Vagina (tissue), 2 donors: ENCODE data around the gene SEC31A.

ENCODE experiments used
- POLR2A ChIP-seq, 2 donors: fragments of 450-650 bp; IDR thresholded peaks; one replicate each; pipeline ENCODE4 v1.6.1; 2017; ENCODE audit warnings: antibody characterized with exemption in 2 of 2, mild to moderate bottlenecking in 2 of 2, moderate library complexity in 2 of 2
- POLR2AphosphoS5 ChIP-seq, 2 donors: sonication (generic); formaldehyde crosslinking; IDR thresholded peaks; one replicate each; pipeline ENCODE4 v1.9.0; 2017; ENCODE audit warnings: antibody characterized with exemption in 2 of 2, mild to moderate bottlenecking in 2 of 2, low read depth in 1 of 2; ENCODE audit not compliant: insufficient read depth in 1 of 2
- TF ChIP-seq, protein P1 (sequence below), 3 experiments: fragments of 450-650 bp in 2 of 3; fragments of 200-600 bp in 1 of 3; sonication (generic) in 1 of 3; IDR thresholded peaks; one replicate each; pipeline ENCODE4 v1.5.1; 2017 to 2019; ENCODE audit warnings: antibody characterized with exemption in 3 of 3, mild to moderate bottlenecking in 2 of 3, moderate library complexity in 2 of 3

- TF ChIP-seq, protein P1, sequence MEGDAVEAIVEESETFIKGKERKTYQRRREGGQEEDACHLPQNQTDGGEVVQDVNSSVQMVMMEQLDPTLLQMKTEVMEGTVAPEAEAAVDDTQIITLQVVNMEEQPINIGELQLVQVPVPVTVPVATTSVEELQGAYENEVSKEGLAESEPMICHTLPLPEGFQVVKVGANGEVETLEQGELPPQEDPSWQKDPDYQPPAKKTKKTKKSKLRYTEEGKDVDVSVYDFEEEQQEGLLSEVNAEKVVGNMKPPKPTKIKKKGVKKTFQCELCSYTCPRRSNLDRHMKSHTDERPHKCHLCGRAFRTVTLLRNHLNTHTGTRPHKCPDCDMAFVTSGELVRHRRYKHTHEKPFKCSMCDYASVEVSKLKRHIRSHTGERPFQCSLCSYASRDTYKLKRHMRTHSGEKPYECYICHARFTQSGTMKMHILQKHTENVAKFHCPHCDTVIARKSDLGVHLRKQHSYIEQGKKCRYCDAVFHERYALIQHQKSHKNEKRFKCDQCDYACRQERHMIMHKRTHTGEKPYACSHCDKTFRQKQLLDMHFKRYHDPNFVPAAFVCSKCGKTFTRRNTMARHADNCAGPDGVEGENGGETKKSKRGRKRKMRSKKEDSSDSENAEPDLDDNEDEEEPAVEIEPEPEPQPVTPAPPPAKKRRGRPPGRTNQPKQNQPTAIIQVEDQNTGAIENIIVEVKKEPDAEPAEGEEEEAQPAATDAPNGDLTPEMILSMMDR (IDR thresholded peaks at IDR 0.05): no peak
- no peak for TF ChIP-seq POLR2AphosphoS5 (IDR thresholded peaks at IDR 0.05; ENCODE audit: insufficient read depth in 1 of 2, low read depth in 1 of 2)
- TF ChIP-seq POLR2A (IDR thresholded peaks at IDR 0.05): no peak
These were observed 5.5 kb downstream of the SEC31A start for GRCh38 chr4:82885410-82885809.
